ENCODE data around the gene ATP8B4.

Gene ATP8B4

DNA sequence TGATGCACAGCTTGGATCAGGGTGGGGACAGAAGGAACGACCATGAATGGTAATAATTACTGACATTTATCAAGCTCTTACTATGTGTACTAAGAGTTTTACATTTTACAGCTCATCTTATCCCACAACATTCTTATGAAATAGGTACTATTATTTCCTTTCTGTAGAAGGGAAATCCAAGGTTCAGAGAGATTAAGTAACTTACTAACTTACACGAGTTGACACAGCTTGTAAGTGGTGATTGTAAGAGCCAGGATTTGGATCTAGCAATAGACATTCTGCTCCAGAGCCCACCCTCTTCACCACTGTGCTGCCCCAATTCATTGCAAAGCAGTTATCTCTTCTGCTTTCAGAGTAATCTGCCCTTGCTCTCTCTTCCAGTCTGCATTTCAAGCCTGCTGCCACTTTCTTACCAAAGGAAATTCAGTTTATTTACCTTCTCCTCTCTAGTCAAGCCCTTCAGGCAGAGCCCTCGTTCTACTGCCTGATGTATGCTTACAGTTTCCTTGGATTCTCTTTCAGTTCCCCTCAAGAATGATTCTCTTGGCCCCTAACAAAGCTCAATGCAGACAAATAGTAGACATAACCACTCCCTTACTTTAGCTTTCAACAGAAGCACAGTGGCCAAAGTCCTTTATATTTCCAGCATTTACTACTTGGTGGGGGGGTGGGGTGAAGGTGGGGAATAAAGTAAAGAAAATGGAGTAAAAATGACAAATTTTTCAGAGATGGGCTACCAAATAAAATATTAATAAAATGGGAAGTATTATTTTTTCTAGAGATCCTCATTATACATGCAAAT lies 65.8 kb downstream of the ATP8B4 start:
- H3K4me3 ChIP-seq (ENCODE audit: low read length): no peak overlapping the region
- no peak overlapping the region for H3K9ac ChIP-seq (ENCODE audit: low read length)
- H3K9me3 ChIP-seq (ENCODE audit: control insufficient read depth, low read length): no peaks in the 10 kb centered on the region
- H3K27me3 ChIP-seq (ENCODE audit: control insufficient read depth, insufficient read depth, low read length): no peaks in the 10 kb centered on the region
- H3K36me3 ChIP-seq (ENCODE audit: control insufficient read depth, insufficient read depth, low read length): no peaks in the 10 kb centered on the region
- no peaks in the 10 kb centered on the region for H3K4me1 ChIP-seq (ENCODE audit: control insufficient read depth, insufficient read depth, low read length)

DNA sequence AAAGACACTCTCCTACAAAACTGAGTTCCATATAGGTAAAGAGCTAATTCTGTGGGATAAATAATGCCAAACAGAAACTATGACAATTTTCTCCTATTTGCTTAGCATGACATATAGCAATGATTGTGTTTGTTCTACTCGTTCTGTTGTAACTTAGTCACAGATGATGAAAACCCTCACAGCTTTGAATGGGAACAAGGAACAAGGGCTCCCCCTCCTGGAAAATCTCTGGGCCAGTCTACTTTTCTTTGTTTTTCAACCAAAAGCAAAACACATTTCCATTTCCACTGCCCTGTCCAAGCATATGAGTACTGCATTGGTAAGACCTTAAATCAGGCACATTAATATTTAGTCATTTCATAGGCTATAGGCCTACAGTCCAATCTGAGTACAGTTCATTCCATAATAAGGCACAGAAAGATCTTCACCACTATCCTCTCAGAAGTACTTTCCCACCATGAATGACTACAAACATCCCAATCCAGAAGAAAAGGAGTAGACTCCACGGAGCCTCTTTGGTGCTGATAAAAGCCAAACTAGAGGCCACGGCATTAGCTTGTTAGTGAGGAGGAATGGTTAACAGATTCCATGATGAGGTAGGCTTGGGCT lies 67.1 kb downstream of the ATP8B4 start:
- no peak overlapping the region for H3K4me3 ChIP-seq (ENCODE audit: low read length)
- H3K36me3 ChIP-seq (ENCODE audit: control insufficient read depth, insufficient read depth, low read length): no peaks in the 10 kb centered on the region
- no peaks in the 10 kb centered on the region for H3K4me1 ChIP-seq (ENCODE audit: control insufficient read depth, insufficient read depth, low read length)
- H3K9ac ChIP-seq (ENCODE audit: low read length): no peak overlapping the region
- no peaks in the 10 kb centered on the region for H3K9me3 ChIP-seq (ENCODE audit: control insufficient read depth, low read length)
- no peaks in the 10 kb centered on the region for H3K27me3 ChIP-seq (ENCODE audit: control insufficient read depth, insufficient read depth, low read length)

DNA sequence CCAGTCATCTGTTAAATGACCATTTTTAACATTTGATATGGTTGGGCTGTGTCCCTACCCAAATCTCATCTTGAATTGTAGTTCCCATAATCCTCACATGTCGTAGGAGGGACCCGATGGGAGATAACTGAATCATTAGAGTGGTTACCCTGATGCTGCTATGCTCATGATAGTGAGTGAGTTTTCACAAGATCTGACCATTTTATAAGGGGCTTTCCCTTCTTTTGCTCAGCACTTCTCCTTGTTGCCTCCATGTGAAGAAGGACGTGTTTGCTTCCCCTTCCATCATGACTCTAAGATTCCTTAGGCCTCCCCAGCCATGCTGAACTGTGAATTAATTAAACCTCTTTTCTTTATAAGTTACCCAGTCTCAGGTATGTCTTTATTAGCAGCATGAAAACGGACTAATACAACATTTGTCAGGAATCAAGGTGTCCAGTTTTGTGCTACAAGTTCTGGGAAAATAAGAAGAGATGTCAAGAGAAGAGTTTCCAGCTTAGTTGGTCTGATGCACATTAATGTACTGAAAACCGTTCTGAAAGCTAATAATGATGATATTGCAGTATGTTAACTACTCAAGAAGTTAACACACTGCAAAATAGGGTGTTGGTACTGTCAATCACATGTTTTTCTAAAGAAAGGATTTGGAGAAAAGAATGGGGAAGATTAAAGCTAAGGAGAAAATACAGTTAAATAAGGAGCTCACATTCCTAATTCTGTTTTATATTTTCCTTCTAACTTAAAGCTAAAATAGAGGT lies 67.9 kb downstream of the ATP8B4 start:
- Histone ChIP-seq H3K9me3 (ENCODE audit: control insufficient read depth, low read length) (no peaks in the 10 kb centered on the region), H3K4me1 (ENCODE audit: control insufficient read depth, insufficient read depth, low read length) (no peaks in the 10 kb centered on the region), H3K36me3 (ENCODE audit: control insufficient read depth, insufficient read depth, low read length) (no peaks in the 10 kb centered on the region), H3K4me3 (ENCODE audit: low read length) (no peak overlapping the region), H3K27me3 (ENCODE audit: control insufficient read depth, insufficient read depth, low read length) (no peaks in the 10 kb centered on the region), H3K9ac (ENCODE audit: low read length) (no peak overlapping the region)

DNA sequence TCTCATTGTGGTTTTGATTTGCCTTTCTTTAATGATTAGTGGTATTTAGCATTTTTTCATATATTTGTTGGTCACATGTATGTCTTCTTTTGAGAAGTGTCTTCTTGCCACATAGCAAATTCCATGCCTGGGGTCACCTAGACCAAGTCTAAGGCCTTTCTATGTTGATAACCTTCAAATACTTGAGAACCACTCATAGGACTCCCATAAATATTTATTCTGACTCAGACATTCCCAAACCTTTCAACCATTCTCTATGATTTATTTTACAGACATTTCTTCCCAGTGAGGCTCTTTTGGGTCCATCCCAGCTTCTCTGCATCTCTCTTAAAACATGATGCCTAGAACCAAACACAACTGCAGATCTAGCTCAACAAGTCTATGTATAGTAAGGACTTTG lies 69.2 kb downstream of the ATP8B4 start:
- Histone ChIP-seq H3K9ac (ENCODE audit: low read length) (no peak overlapping the region), H3K27me3 (ENCODE audit: control insufficient read depth, insufficient read depth, low read length) (no peaks in the 10 kb centered on the region), H3K4me3 (ENCODE audit: low read length) (no peak overlapping the region), H3K9me3 (ENCODE audit: control insufficient read depth, low read length) (no peaks in the 10 kb centered on the region), H3K36me3 (ENCODE audit: control insufficient read depth, insufficient read depth, low read length) (no peaks in the 10 kb centered on the region), H3K4me1 (ENCODE audit: control insufficient read depth, insufficient read depth, low read length) (no peaks in the 10 kb centered on the region)

DNA sequence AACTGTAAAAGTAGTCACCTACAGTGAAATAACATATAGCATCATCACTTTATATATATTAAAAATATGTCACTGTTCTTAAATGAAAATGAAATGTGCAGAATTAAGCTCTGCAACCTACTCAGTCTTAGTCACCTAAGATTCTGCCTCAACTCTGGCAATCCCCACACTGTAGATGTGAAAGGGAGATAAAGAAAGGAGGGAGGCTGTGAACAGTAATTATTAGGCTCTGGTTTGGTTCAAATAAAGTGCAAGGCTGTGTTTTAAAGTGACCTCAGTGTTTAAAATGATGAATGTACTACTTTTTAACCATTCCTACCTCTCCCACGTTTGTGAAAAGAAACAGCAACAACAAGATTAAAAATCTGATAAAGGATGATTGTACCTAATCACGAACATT lies 72.2 kb downstream of the ATP8B4 start:
- no peaks in the 10 kb centered on the region for H3K36me3 ChIP-seq (ENCODE audit: control insufficient read depth, insufficient read depth, low read length)
- no peak overlapping the region for H3K4me3 ChIP-seq (ENCODE audit: low read length)
- no peaks in the 10 kb centered on the region for H3K4me1 ChIP-seq (ENCODE audit: control insufficient read depth, insufficient read depth, low read length)
- H3K9ac ChIP-seq (ENCODE audit: low read length): no peak overlapping the region
- H3K9me3 ChIP-seq (ENCODE audit: control insufficient read depth, low read length): no peaks in the 10 kb centered on the region
- H3K27me3 ChIP-seq (ENCODE audit: control insufficient read depth, insufficient read depth, low read length): no peaks in the 10 kb centered on the region

DNA sequence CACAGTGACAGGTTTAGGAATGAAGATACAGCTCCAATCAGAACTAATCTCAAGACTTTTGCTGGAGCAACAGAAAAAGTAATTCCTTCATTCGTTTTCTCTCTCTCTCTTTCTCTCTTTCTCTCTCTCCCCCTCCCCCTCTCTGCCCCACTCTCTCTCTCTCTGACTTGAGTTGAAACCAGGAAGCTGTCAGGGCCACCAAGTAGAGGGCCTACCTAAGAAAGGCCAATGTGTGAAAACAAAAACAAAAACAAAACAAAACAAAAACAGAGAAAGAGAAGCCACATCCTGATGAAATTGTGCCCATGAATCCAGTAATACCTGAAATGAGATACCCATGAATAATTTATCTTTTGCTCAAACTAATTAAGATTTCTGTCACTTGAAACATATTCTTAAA lies 72.9 kb downstream of the ATP8B4 start:
- Histone ChIP-seq H3K9ac (ENCODE audit: low read length) (no peak overlapping the region), H3K27me3 (ENCODE audit: control insufficient read depth, insufficient read depth, low read length) (no peaks in the 10 kb centered on the region), H3K4me1 (ENCODE audit: control insufficient read depth, insufficient read depth, low read length) (no peaks in the 10 kb centered on the region), H3K4me3 (ENCODE audit: low read length) (no peak overlapping the region), H3K9me3 (ENCODE audit: control insufficient read depth, low read length) (no peaks in the 10 kb centered on the region), H3K36me3 (ENCODE audit: control insufficient read depth, insufficient read depth, low read length) (no peaks in the 10 kb centered on the region)

DNA sequence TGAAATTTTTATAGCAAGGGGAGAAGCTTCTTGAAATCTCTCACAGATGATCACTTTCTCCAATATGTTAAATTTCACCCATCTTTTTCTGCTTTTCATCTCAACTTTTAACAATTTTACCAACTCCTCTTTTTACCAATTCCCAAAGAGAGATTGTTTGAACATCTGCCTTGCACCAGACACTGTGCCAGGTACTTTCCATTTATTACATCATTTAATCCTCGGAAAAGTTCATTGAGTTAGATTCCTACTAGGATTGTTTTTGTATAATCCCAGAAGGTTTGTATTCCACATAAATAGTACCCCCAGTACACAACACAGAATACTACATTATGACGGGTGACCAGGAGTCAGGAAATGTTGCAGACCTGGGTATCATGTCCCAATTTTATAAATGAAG lies 74.1 kb downstream of the ATP8B4 start:
- Histone ChIP-seq H3K4me1 (ENCODE audit: control insufficient read depth, insufficient read depth, low read length) (no peaks in the 10 kb centered on the region), H3K9me3 (ENCODE audit: control insufficient read depth, low read length) (no peaks in the 10 kb centered on the region)

DNA sequence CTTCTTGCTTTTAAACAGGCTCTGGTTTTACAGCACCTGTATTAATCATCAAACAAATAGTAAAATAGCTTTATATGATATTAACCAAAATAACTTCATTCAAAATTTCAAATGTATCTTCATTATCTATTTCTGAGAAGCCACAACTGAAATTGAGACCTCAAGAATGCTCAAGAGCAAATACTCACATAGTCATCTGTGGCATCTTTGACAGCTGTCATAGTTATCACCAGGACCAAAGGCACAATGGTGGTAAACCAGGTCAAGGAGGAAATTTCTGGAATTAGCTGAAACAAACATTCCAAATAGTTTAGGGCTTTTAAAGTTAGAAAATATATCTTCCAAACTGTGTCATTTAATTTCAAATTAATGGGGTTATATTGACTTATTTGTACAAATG lies 74.6 kb downstream of the ATP8B4 start:
- no peak overlapping the region for H3K4me3 ChIP-seq (ENCODE audit: low read length)
- H3K9ac ChIP-seq (ENCODE audit: low read length): no peak overlapping the region
- no peaks in the 10 kb centered on the region for H3K4me1 ChIP-seq (ENCODE audit: control insufficient read depth, insufficient read depth, low read length)
- H3K9me3 ChIP-seq (ENCODE audit: control insufficient read depth, low read length): no peaks in the 10 kb centered on the region
- H3K27me3 ChIP-seq (ENCODE audit: control insufficient read depth, insufficient read depth, low read length): no peaks in the 10 kb centered on the region
- no peaks in the 10 kb centered on the region for H3K36me3 ChIP-seq (ENCODE audit: control insufficient read depth, insufficient read depth, low read length)

More for the DNA sequence above, 74.1 kb downstream of the ATP8B4 start:
- Histone ChIP-seq H3K36me3 (ENCODE audit: control insufficient read depth, insufficient read depth, low read length) (no peaks in the 10 kb centered on the region), H3K9ac (ENCODE audit: low read length) (no peak overlapping the region), H3K27me3 (ENCODE audit: control insufficient read depth, insufficient read depth, low read length) (no peaks in the 10 kb centered on the region), H3K4me3 (ENCODE audit: low read length) (no peak overlapping the region)

DNA sequence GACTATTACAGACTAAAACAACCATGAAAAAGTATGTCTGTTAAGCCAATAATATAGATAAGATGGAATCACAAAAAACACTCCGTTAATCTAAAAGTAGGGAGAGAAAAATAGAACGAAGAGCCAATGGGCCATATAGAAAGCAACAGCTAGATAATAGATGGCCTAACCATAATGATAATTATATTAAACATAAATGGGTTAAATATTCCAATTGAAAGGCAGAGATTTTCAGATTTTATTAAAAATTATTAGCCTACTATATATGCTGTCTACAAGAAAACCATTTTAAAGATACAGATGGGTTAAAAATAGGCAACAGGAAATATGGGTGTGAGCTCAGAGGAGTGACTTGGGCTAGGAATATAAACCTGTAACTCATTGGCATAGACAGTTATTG lies 76.3 kb downstream of the ATP8B4 start:
- Histone ChIP-seq H3K27me3 (ENCODE audit: control insufficient read depth, insufficient read depth, low read length) (no peaks in the 10 kb centered on the region), H3K4me1 (ENCODE audit: control insufficient read depth, insufficient read depth, low read length) (no peaks in the 10 kb centered on the region), H3K36me3 (ENCODE audit: control insufficient read depth, insufficient read depth, low read length) (no peaks in the 10 kb centered on the region), H3K4me3 (ENCODE audit: low read length) (no peak overlapping the region), H3K9ac (ENCODE audit: low read length) (no peak overlapping the region), H3K9me3 (ENCODE audit: control insufficient read depth, low read length) (no peaks in the 10 kb centered on the region)

DNA sequence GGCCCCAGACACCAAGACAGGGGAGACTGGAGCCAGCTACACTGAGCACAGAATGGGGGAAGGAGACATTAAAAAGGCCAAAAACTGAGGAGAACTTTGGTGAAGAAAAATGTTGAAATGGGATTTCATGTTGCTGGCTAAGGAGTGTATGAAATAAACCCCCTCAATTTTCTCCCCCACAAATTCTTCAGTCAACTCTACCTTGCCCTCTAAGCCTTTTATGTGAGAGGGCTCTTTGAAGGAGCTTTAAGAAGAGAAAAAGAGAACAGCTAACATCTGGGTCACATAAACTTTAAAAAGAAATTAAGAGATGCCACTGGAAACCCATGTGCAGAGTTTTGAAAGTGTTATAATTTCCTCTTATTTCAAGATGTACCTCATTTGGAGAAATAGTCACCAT lies 88.6 kb downstream of the ATP8B4 start:
- Histone ChIP-seq H3K9ac (ENCODE audit: low read length) (no peak overlapping the region), H3K4me1 (ENCODE audit: control insufficient read depth, insufficient read depth, low read length) (no peaks in the 10 kb centered on the region), H3K4me3 (ENCODE audit: low read length) (no peak overlapping the region), H3K27me3 (ENCODE audit: control insufficient read depth, insufficient read depth, low read length) (no peaks in the 10 kb centered on the region), H3K9me3 (ENCODE audit: control insufficient read depth, low read length) (no peaks in the 10 kb centered on the region), H3K36me3 (ENCODE audit: control insufficient read depth, insufficient read depth, low read length) (no peaks in the 10 kb centered on the region)

DNA sequence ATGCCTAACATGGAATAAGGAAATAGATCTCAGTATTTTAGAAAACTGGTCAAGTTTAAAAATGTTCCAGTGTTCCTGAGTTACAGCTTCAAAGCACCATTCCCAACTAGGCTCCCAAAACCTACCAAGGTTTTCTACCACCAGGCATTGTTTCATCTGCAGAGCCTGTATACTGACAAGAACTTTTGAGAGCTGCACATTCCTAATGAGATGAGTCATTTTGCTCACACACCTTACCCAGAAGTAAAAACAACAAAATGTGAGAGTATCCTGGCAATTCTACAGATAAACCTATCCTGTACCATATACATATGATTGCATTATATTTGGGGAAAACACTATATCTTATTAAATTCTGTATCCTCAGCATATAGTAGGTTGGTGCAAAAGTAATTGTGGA lies 90.7 kb downstream of the ATP8B4 start:
- no peak overlapping the region for H3K4me3 ChIP-seq (ENCODE audit: low read length)
- no peaks in the 10 kb centered on the region for H3K4me1 ChIP-seq (ENCODE audit: control insufficient read depth, insufficient read depth, low read length)
- H3K36me3 ChIP-seq (ENCODE audit: control insufficient read depth, insufficient read depth, low read length): no peaks in the 10 kb centered on the region
- no peaks in the 10 kb centered on the region for H3K27me3 ChIP-seq (ENCODE audit: control insufficient read depth, insufficient read depth, low read length)
- no peak overlapping the region for H3K9ac ChIP-seq (ENCODE audit: low read length)
- H3K9me3 ChIP-seq (ENCODE audit: control insufficient read depth, low read length): no peaks in the 10 kb centered on the region

DNA sequence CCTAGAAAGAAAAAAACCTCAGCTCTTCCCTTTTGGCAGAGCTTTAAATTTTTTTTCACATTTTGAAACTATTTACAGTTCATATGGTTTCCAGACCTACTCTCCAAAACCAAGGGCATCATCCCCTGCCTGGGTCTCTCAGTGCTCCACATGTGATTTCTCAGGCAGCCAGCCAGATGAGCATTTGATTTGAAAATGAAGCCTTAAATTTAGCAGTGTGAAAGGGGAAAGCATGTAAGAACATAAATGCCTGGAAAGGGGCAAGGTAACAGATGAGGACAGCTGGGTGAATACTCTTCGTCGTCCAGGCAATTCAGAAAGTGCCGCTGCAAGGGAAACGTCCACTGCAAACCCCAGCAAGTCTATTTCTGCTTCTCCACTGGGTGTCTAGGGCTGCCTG lies 94.8 kb downstream of the ATP8B4 start:
- H3K4me1 ChIP-seq (ENCODE audit: control insufficient read depth, insufficient read depth, low read length): no peaks in the 10 kb centered on the region
- no peaks in the 10 kb centered on the region for H3K27me3 ChIP-seq (ENCODE audit: control insufficient read depth, insufficient read depth, low read length)
- H3K9ac ChIP-seq (ENCODE audit: low read length): no peak overlapping the region
- no peaks in the 10 kb centered on the region for H3K9me3 ChIP-seq (ENCODE audit: control insufficient read depth, low read length)
- no peaks in the 10 kb centered on the region for H3K36me3 ChIP-seq (ENCODE audit: control insufficient read depth, insufficient read depth, low read length)
- H3K4me3 ChIP-seq (ENCODE audit: low read length): no peak overlapping the region

Data from mucosa of stomach (tissue), 1 donor.